ENCODE results near the gene EFCAB8.
"Not testable (repeated sequence)": the region's sequence is repeated elsewhere in the genome, so short reads cannot be mapped to it uniquely, and the experiment has no call there.

Gene EFCAB8

GRCh38 chr20:32959351-32960221 lies 100.9 kb downstream of the EFCAB8 start:
- H3K4me3 ChIP-seq (ENCODE audit: low read length), result no peak overlapping the region
- TF ChIP-seq CTCF (IDR thresholded peaks at IDR 0.05; ENCODE audit: insufficient read depth, low read depth, low read length, missing control alignments), result no peak
- DNase-seq (ENCODE audit: low read depth), result no peak

- no peak overlapping the region for H3K4me3 ChIP-seq (ENCODE audit: low read length)
- no peak for DNase-seq (ENCODE audit: low read depth)
These were observed 101.4 kb downstream of the EFCAB8 start for GRCh38 chr20:32960222-32960518.

GRCh38 chr20:32960849-32961731 lies 102.4 kb downstream of the EFCAB8 start:
- no peak for DNase-seq (ENCODE audit: low read depth)
- TF ChIP-seq CTCF (IDR thresholded peaks at IDR 0.05; ENCODE audit: insufficient read depth, low read depth, low read length, missing control alignments), result no peak
- H3K4me3 ChIP-seq (ENCODE audit: low read length), result no peak overlapping the region

More at GRCh38 chr20:32960222-32960518, 101.4 kb downstream of the EFCAB8 start:
- TF ChIP-seq CTCF (IDR thresholded peaks at IDR 0.05; ENCODE audit: insufficient read depth, low read depth, low read length, missing control alignments), result no peak

GRCh38 chr20:32962053-32962452 lies 103.3 kb downstream of the EFCAB8 start:
- no peak for TF ChIP-seq CTCF (IDR thresholded peaks at IDR 0.05; ENCODE audit: insufficient read depth, low read depth, low read length, missing control alignments)
- no peak for DNase-seq (ENCODE audit: low read depth)
- no peak overlapping the region for H3K4me3 ChIP-seq (ENCODE audit: low read length)

- H3K4me3 ChIP-seq (ENCODE audit: low read length); DNase-seq (ENCODE audit: low read depth): not testable (repeated sequence)
These were observed 103.9 kb downstream of the EFCAB8 start for GRCh38 chr20:32962646-32963045.

GRCh38 chr20:32963176-32963575 lies 104.5 kb downstream of the EFCAB8 start:
- no peak for TF ChIP-seq CTCF (IDR thresholded peaks at IDR 0.05; ENCODE audit: insufficient read depth, low read depth, low read length, missing control alignments)
- DNase-seq (ENCODE audit: low read depth), result no peak
- H3K4me3 ChIP-seq (ENCODE audit: low read length), result no peak overlapping the region

GRCh38 chr20:32964575-32964974 lies 105.9 kb downstream of the EFCAB8 start:
- H3K4me3 ChIP-seq (ENCODE audit: low read length), result no peak overlapping the region

More at GRCh38 chr20:32964575-32964974, 105.9 kb downstream of the EFCAB8 start:
- no peak for DNase-seq (ENCODE audit: low read depth)
- TF ChIP-seq CTCF (IDR thresholded peaks at IDR 0.05; ENCODE audit: insufficient read depth, low read depth, low read length, missing control alignments), result no peak
